22Rv1 (cell line): Measurements from ENCODE around the gene TSPAN16.

Experiments used
- H3K27ac ChIP-seq: fragments of 450-650 bp; 2 replicates; pipeline ENCODE4 v1.5.1; 2017
- CTCF ChIP-seq: fragments of 450-650 bp; IDR thresholded peaks from 2 replicates; pipeline ENCODE4 v1.5.1; 2017; ENCODE audit warnings: mild to moderate bottlenecking
- ZFX ChIP-seq: fragments of 450-650 bp; IDR thresholded peaks from 2 replicates; pipeline ENCODE4 v1.6.1; 2017; ENCODE audit warnings: antibody characterized with exemption, borderline replicate concordance

The TSPAN16 gene

DNA sequence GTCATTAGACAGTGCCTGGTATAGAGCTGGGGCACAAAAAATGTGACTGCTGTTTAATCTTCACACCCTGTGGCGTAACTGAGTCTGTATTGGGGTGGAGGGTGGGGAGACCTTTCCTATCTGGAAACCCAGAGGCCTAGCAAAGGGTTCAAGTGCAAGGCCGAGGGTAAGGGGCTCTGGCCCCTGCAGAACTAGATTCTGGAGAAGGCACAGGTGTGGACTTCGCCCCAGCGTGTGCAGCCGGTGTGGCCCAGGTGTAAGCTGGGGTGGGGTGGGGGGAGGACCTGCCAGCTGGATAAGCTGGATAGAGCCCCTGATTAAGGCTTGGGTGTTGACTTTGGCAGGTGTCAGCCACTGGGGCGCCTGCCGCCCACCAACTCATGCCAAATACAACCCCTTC, 42.2 kb downstream of the TSPAN16 start:
- peak overlapping the region; percentile 86; the same call in 1 of the 2 replicates for H3K27ac ChIP-seq
- TF ChIP-seq CTCF (no peak), ZFX (no peak)

- H3K27ac ChIP-seq: peak overlapping the region; percentile 86
- TF ChIP-seq CTCF (no peak), ZFX (no peak)
Measured at GRCh38 chr19:11338569-11339253, 42.8 kb downstream of the TSPAN16 start.

GRCh38 chr19:11339254-11340098, 43.5 kb downstream of the TSPAN16 start, which contains the start of gene RAB3D:
RAB3D (minus strand) TSS chr19:11339657; CDS start chr19:11337399, 2,258 bp downstream.
- TF ChIP-seq CTCF: no peak
- no peak for TF ChIP-seq ZFX
- H3K27ac ChIP-seq: peak within 1 kb of the TSS; percentile 86

GRCh38 chr19:11340099-11340467, 44.1 kb downstream of the TSPAN16 start:
- peak overlapping the region; percentile 86 for H3K27ac ChIP-seq

GRCh38 chr19:11342429-11342828, 46.5 kb downstream of the TSPAN16 start:
- no peak for TF ChIP-seq ZFX
- no peak overlapping the region for H3K27ac ChIP-seq

- TF ChIP-seq CTCF: peak; percentile 1; the same call in 1 of the 2 replicates
- no peak for TF ChIP-seq ZFX
- H3K27ac ChIP-seq: peak overlapping the region; percentile 92
Measured at GRCh38 chr19:11345122-11345803, 49.3 kb downstream of the TSPAN16 start.

GRCh38 chr19:11346104-11346940, 50.4 kb downstream of the TSPAN16 start, which contains the start of the genes CCDC159 and TMEM205:
CCDC159 (plus strand) TSS chr19:11346519; CDS start chr19:11346607, 88 bp downstream.
TMEM205 (minus strand) TSS chr19:11346268; CDS start chr19:11345619, 649 bp downstream.
- peak within 1 kb of the TSS; percentile 92 for H3K27ac ChIP-seq
- TF ChIP-seq CTCF (peak; percentile 20), ZFX (no peak)
